Choroid plexus epithelial cell (primary cell): Measurements from ENCODE around the gene CIRBP.

Source experiments
- DNase-seq: peaks from one replicate; pipeline ENCODE4 v3.0.0-alpha.2; 2010; ENCODE audit warnings: low read depth
- H3K4me3 ChIP-seq: 2 replicates; pipeline ENCODE4 v1.5.1; 2011; ENCODE audit warnings: low read depth, mild to moderate bottlenecking, control low read depth, low read length, moderate library complexity
- CTCF ChIP-seq: conservative IDR thresholded peaks from 2 replicates; pipeline ENCODE4 v1.5.1; 2011; ENCODE audit warnings: low read depth, mild to moderate bottlenecking, control low read depth, inconsistent platforms, low read length, moderate library complexity

The CIRBP gene

GRCh38 chr19:1286487-1287353, 17.6 kb downstream of the CIRBP start:
- TF ChIP-seq CTCF = no peak
- no peak overlapping the region for H3K4me3 ChIP-seq
- no peak for DNase-seq

DNA sequence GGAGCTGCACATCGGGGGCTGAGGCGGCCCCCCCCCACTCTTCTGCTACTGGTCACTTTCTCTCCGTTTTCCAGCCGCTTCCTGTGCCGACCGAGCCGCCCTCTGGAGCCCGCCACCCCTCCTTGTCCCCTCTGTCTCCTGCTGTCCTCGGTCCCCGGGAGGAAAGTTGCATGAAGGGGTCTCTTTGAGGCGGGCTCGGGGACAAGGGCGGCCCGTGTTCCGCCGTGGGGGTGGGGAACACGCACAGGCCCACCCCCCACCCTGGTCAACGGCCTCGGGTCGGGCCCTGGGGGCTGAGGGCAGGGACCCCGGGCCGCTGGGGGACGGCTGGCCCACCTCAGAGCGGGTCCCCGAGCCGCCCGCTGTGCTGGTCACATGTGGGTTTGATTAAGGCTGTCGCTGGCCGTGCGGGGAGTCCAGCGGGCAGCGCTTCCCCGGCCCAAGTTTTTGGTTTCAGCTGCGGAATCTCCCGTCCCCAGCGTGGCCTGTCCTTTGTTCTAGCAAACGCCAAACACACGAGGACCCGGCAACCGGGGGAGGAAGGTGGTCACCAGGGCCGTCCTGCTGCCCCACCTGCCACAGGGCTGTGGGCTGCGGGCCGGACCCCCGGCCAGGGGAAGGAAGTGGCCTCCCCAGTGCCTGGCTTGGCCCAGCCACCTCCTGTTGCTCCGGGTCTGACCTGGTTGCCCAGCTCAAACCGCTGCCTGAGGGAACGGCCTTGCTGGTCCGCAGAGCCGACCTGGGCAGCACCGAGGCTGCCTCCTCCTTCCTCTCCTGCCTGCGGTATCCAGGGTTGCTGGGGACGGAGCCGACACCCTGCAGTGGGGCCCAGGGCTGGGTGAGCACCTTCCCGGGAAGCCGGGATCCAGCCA, 18.5 kb downstream of the CIRBP start:
- H3K4me3 ChIP-seq = no peak overlapping the region
- TF ChIP-seq CTCF = no peak
- DNase-seq = no peak

DNA sequence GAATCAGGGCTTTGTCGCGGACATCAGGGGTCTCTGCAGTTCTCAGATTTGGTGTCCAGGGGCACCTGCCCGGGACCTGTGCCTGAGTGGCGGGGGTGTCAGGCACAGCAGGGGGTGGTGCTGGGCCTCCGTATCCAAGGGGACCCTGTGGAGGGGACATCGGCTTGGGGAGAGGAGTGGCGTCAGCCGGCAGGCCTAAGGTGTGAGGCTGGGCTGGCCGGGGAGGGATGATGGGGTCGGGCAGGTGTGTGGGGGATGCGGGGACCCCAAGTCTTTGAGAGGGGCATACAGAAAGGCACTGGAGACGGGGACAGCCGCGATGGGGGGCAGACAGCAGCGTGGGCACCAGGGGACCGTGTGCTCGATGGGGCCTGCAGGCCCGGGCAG, 19.1 kb downstream of the CIRBP start:
- no peak for DNase-seq
- TF ChIP-seq CTCF = no peak
- no peak overlapping the region for H3K4me3 ChIP-seq

DNA sequence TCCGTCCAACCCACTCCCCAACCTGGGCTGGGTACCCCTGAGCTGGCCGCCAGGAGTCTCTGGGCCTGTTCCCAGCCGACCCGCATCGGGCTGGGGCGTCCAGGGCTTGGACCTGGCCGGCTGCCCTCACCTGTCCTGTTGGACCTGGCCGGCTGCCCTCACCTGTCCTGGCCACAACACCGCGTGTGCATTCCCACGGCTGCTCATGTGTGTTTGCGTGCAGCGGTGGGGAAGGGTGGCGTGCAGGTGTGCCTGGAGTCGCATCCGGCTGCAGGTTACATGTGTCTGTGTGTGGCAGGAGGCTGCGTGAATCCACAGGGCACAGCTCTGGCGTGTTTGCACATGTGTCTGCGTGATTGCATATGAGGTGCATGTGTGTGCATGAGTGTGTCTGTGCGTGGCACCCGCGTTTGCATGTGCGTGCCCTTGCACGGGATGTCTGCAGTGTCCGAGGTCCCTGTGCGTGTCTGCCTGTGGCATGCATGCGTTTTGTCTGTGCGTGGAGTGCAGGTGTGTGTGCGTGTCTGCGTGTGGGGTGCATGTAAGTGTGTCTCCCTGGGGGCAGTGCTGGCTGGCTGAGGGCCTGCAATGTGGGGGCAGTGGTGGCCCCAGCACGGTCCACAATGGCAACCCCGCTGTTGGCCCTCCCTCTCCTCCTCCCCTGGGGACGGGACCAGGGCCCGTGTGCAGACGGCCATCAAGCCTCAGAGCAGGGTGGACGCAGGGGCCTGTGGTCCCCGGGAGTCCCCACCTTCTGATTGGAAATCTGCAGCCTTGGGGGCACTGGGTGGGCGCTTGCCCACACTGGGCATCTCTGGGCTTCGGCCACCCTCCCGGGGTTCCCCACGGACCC, 19.9 kb downstream of the CIRBP start:
- TF ChIP-seq CTCF = no peak
- no peak for DNase-seq
- no peak overlapping the region for H3K4me3 ChIP-seq

GRCh38 chr19:1289686-1290025, 20.5 kb downstream of the CIRBP start:
- TF ChIP-seq CTCF = no peak
- DNase-seq = no peak
- H3K4me3 ChIP-seq = no peak overlapping the region

- no peak for TF ChIP-seq CTCF
- no peak for DNase-seq
Observed at GRCh38 chr19:1290196-1290702, 21.1 kb downstream of the CIRBP start.

More at GRCh38 chr19:1290196-1290702, 21.1 kb downstream of the CIRBP start:
- H3K4me3 ChIP-seq = no peak overlapping the region
